ENCODE results near the gene IL34.

The IL34 gene

GRCh38 chr16:70703835-70704381 is 57.5 kb downstream of the IL34 start:
- no peak for DNase-seq

GRCh38 chr16:70704586-70704985 is 58.2 kb downstream of the IL34 start:
- DNase-seq, result no peak

GRCh38 chr16:70705056-70705455 is 58.7 kb downstream of the IL34 start:
- DNase-seq, result no peak

- DNase-seq, result no peak
Observed at GRCh38 chr16:70706948-70707465, 60.6 kb downstream of the IL34 start.

GRCh38 chr16:70708366-70709246 is 62.2 kb downstream of the IL34 start:
- no peak for DNase-seq

GRCh38 chr16:70709457-70709856 is 63.1 kb downstream of the IL34 start:
- DNase-seq, result no peak

- no peak for DNase-seq
Observed at GRCh38 chr16:70709942-70710341, 63.6 kb downstream of the IL34 start.

Data from DMS 273 treated with DMSO at 0.1 percent for 48 hours (cell line).